ENCODE measurements around the gene VIPR1.
"Not testable (repeated sequence)": the region's sequence is repeated elsewhere in the genome, so short reads cannot be mapped to it uniquely, and the experiment has no call there.

Gene VIPR1

DNA sequence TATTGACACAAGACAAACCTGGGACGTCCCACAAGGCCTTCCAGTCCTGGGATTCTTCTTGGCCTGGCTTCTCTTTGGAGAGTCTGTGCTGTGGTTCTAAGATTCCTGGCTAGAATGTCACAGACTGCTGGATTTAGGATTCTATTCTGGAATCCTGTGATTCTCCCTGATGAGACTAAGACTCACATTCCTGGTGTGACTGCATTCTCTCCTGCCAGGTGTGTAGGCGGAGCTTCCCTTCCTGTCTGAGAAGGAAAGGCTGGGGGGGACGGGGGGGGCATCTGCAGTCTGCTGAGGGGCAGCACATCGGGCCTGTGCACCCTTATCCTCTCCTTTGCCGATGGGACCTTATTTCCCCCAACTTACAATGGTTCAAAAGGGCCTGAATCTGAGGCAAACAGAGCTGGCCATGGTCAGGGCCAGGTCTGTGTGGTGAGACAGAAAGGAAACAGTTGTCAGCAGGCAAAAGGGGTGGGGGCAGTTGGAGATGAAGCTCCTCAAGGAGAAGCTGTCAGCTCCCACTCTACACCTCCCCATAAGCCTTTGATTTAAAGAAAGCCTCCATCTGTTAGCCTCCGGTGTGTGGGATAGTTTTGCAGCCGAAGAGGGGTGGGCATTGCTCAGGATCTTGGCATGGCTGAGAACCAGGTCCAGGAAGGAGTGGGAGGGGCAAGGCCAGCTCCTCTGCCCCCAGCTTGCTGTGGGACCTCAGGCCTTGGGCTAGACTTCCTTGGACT is 30.9 kb downstream of the VIPR1 start:
- no peak for DNase-seq (ENCODE audit: low read depth)

DNA sequence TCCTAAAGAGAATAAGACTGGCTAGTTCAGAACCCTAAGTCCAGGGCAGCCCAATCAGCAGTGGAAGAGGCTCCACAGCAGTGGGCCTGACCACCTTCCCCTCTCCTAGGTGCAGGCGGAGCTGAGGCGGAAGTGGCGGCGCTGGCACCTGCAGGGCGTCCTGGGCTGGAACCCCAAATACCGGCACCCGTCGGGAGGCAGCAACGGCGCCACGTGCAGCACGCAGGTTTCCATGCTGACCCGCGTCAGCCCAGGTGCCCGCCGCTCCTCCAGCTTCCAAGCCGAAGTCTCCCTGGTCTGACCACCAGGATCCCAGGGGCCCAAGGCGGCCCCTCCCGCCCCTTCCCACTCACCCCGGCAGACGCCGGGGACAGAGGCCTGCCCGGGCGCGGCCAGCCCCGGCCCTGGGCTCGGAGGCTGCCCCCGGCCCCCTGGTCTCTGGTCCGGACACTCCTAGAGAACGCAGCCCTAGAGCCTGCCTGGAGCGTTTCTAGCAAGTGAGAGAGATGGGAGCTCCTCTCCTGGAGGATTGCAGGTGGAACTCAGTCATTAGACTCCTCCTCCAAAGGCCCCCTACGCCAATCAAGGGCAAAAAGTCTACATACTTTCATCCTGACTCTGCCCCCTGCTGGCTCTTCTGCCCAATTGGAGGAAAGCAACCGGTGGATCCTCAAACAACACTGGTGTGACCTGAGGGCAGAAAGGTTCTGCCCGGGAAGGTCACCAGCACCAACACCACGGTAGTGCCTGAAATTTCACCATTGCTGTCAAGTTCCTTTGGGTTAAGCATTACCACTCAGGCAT is 33.7 kb downstream of the VIPR1 start:
- no peak for DNase-seq (ENCODE audit: low read depth)

DNA sequence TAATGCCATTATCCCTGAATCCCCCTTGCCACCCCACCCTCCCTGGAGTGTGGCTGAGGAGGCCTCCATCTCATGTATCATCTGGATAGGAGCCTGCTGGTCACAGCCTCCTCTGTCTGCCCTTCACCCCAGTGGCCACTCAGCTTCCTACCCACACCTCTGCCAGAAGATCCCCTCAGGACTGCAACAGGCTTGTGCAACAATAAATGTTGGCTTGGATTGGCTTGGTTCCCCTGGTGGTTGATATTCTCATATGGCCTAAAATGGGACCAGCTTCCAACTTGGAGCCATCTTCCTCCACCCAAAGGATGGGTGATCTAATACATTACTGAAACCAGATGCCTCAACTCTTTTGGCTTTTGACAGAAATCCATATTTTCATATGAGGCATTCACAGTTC is 34.9 kb downstream of the VIPR1 start:
- no peak for DNase-seq (ENCODE audit: low read depth)

DNA sequence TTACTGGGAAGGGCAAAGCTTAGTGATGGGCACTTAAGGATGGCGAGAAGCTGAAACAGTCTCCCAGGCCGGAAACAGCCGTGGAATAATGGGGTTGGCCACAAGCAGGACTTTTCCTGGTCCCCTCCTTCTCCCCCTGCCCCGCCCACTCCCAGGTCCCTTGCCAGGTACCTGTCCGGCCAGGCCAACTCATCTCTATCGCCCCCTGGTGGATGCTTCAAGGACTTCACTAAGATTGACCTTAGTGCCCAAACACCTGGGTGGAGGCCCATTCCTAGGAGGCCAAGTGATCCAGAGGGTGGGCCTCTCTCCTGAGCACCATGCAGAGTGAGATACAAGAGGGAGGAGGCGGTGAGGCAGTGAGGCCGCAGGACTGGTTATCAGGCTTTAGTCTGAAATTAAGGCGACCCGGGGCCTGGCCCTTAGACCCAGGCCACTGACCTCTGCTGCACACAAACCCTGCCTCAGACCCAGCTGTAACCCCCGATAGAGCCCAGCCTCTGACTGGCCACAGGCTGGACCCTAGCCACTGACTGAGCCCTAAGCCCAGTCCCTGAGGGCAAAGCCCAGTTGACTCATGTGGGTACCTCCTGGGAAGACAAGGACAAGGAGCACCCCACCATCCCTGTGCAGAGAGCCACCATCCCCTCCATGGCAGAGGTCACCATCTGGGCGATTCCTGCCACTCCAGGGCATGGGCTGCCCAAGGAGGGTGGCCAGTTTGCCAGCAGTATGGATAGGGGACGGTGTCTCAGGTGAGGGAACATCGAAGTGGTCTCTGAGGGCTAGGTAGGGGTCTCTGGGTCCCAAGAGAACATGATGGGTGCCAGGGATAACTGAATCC is 37.6 kb downstream of the VIPR1 start:
- DNase-seq (ENCODE audit: low read depth): peak; percentile 54

DNA sequence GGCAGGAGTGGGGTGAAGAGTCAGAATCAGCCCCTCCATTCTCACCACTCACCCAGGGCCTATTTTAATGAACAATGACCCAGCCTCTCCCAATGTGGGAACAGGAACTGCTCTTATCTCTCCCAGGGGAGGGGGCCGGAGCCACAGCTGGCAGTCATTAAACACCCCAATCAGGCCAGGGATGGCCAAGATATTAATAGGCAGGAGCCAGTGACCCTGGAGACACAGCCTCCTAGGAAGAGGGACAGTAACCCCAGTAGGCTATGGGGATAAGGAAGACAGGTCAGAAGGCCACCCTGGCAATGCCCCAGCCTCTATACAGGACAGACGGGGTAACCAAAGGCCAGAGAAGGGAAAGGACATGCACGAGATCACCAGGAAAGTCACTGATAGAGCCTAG is 38.6 kb downstream of the VIPR1 start:
- no peak for DNase-seq (ENCODE audit: low read depth)

DNA sequence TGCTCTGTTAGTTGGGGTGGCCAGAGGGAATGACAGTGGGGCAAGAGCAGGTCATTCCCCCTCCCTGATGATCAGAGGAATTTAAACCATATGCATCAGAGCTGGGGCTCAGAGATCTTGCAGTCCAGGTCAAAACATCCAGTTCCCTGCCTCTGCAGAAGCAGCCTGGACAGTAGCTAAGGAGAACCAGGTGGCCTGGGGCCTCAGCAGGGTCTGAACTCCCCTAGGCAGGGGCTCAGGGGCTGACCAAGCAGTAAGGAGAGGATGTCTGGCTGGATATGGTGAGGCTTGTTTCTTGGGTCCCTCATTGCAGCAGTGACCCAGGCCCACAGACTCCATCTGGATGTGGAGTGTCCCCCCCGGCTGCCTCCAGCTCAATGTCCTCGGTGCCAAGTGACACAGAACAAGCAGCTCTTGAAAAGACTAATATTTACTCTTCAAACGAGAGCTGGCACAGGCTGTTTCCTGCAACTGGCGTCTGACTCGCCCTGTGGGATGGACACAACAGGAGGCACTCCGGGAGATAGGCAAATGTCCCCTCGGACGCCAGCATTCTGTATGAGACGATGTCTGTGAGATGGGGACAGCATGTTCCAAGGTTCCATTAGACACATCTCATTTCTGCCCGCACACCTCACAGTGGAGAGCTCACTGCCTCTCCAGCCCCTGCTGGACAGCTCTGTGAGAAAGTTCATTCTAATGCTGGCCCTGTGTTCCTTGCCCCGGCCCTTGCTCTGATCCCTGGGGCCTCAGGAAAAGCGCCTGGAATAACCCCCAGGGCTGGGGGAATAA is 42.2 kb downstream of the VIPR1 start:
- DNase-seq (ENCODE audit: low read depth): no peak

DNA sequence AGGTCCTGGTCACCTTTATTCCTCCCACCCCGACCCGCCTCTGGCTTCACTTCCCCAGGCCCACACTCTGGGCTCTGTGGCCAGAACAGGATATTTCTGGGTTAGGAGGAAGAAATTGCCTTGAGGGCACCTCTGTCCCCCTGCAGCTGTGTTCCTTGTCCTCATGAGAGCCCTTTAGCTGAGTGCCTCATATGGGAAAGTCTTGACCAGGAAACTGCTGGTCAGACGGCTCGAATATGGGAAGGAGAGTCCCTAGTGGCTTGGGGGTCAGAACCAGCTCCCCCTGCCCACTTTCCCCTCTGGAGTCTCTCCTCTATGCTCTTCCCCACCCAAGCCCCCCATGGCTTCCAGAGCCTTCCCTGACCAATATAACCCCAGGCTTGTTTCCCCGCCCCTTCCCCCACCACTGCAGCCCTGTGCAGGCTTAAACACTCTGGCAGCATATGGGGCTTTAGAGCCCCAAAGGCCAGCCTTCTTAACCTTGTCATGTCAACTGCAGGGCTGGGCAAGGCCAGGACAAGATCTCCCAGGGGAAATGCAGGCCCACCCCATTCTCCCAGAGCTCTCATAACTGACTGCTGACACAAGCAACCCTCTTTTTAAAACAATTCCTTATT is 42.9 kb downstream of the VIPR1 start:
- no peak for DNase-seq (ENCODE audit: low read depth)

DNA sequence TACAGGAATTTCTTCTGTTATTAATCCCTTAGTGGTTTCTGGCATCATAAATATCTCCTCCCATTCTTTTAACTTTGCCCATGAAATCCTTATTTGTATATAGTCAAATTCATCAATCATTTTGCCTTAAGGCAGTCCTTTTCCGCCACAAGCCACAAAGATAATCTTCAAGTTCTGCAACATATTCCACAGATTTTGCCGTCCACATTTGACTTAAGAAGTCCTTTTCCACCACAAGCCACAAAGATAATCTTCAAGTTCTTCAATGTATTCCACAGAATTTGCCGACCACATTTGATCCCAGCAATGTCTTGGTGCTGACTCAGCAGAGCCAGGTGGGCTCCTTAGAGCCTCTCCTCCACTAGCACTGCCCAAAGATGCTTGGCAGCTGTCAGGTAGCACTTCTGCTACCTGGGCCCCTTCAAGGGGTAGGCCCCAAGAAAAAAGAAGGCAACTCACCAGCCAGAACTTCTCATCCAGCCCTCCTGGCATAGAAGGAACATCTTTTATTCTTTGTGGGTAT is 44.3 kb downstream of the VIPR1 start:
- DNase-seq (ENCODE audit: low read depth): no peak

DNA sequence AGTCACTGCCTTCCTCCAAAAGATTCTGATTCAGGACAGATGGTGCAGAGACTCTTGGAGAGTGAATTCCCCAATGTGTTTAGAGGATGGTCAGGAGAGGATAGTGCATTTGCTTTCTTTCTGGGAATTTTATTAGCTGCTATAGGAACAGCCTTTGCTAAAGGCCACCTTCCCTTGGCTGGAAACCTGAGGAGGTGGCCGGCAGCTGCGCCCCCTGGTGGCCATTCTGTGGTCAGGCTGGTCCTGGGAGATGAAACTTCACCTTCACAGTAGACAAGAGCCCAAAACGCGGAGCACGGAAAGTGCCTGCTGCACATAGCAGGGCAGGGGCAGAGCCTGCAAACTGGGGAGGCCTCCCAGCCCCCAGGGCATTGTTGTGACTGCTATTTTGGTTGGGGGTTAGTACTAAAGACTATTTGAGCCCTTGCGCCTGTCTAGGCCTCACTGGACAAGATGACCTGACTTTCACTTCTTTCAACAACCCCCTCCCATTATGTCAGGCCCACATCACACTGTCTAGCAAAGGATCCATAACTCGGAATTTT is 45.0 kb downstream of the VIPR1 start:
- peak; percentile 52 for DNase-seq (ENCODE audit: low read depth)

DNA sequence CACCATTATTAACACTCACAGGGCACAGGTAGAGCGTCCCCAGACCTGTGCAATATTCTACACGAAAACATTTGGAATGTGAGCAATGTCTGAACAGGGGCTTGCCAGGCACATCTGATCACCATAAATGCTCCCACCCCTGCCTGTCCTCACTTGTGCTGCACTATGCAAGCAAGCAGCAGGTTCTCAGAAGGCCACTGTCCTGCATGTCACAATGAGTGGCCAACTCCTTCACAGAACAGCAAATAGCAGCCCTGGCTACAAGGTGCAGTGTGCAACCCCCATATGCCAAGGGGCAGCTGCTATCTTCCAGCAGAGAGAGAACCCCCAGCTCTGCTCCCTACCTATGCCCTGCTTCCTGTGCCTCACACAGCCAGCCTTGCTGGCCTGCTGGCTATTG is 46.7 kb downstream of the VIPR1 start:
- no peak for DNase-seq (ENCODE audit: low read depth)

DNA sequence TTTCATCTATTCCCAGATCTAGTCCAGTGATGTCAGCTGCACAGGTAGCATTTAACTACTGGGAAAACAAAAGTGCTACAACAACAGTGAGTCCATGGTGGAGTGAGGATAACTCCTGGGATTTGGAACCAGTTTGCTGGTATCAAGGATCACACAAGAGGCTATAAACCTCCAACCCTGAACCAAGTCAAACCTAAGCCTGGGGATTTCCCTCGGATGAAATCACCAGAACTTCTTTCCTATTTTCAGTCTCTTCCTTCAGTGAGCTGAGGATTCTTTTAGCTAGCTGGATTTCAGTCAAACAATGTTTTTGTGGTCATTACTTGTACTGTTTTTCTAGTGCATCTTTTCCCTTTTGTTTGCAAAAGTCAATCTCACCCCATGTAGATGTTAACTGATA is 47.8 kb downstream of the VIPR1 start:
- DNase-seq (ENCODE audit: low read depth): no peak

DNA sequence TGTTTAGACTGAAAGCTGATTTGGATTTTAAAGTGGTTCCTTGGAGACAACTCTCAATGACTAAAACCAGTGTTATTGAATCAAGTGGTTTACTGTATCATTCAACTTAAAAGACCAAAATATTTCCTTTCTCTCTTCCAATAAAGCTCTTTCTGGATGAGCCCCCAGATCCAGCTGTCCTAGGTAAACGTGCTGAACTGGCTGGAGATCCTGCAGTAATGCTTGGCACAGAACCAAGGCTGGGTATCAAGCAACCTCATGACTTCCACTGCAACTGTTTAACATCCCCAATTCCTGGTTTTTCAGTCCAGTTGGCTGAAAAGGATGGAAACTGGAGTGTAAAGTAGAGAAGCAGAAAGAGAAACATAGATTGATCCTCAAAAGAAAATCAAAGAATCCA is 50.4 kb downstream of the VIPR1 start:
- no peak for DNase-seq (ENCODE audit: low read depth)

DNA sequence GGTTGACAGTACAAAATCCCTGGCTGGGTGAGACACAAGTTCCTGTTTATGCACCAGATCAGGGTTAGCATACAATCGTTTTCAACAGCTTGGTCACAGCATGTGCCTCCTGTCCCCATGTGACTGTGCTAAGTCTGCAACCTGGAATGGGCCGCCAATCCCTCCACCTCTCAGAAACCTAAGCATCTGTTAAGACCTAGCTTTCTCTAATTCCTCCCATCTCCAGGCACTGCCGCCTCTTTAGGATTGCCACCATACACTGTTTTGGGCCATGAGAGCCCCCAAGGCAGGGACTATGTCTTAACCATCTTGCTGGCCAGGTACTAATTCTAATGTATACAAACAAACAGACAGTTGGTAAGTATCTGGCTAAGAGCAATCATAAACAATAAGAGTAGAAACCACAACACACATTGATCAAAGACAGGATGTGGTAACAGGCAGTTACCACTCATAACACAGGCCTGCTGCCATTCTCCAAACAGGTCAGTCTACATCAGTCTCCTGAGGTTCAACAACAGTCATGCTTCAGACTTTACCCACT is 53.7 kb downstream of the VIPR1 start:
- no peak for DNase-seq (ENCODE audit: low read depth)

DNA sequence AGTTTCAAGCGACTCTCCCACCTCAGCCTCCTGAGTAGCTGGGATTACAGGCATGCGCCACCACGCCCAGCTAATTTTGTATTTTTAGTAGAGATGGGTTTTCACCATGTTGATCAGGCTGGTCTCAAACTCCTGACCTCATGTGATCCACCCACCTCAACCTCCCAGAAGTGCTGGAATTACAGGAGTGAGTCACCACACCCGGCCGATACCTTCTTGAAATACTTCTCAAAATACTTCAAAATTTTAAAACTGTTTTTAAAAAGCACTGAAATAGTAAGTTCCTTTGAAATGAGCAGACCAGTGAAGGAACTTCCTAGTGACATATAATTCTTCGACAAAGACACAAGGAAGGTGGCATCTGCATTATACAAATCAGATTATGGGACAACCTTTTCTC is 54.4 kb downstream of the VIPR1 start:
- DNase-seq (ENCODE audit: low read depth): not testable (repeated sequence)

DNA sequence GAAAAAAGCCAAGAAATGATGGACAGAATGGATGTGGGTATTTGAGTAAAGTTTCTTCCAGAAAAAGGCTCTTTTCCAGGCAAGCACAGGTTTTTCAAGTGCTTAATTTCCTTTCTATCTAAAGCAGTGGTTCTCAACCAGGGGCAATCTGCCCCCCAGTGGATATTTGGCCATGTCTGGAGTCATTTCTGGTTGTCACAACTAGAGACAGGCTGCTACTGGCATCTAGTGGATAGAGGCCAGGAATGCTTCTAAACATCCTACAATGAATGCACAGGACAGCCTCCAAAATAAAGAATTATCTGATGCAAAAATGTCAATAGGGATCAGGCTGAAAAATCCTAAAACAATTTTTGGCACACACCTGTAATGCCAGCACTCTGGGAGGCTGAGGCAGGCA is 55.4 kb downstream of the VIPR1 start:
- no peak for DNase-seq (ENCODE audit: low read depth)

DNA sequence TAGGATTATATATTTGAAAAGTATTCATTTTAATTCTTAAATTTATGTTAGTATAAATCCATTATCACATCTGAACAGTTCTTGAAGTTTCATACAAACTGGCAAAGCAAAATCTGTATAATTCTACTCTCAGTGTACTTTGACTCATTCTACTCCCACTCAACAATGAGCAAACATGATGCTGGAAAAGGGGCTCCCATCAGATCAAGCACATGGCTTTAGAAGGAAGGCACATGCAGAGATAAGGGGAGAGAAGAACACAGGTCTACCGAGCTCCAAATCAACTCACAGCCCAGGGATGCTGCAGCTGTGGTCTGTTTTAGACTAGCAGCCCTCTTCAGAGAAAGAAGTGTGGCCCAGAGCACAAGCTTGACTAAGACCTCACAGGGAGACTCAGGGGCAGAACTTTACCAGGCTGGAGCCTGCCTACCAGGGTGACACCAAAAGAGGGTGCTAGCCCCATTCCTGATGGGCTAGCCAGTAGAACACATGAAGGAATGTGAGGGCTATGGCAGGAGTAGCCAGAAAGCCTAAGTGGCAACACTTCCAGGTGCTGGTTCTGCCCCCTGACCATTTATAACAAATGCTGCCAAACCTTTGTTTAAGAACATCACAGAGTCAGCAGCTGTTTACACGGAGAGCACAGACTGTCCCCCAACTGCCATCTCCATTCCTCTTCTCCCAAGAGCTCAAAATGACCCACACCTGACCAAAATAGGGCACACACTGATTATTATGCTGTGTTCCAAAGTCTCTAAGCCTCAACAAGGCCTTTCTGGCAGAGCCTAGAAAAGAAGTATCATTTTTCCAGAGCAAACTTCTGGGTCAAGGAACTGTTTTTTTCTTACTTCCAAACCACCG is 59.8 kb downstream of the VIPR1 start:
- no peak for DNase-seq (ENCODE audit: low read depth)

DNA sequence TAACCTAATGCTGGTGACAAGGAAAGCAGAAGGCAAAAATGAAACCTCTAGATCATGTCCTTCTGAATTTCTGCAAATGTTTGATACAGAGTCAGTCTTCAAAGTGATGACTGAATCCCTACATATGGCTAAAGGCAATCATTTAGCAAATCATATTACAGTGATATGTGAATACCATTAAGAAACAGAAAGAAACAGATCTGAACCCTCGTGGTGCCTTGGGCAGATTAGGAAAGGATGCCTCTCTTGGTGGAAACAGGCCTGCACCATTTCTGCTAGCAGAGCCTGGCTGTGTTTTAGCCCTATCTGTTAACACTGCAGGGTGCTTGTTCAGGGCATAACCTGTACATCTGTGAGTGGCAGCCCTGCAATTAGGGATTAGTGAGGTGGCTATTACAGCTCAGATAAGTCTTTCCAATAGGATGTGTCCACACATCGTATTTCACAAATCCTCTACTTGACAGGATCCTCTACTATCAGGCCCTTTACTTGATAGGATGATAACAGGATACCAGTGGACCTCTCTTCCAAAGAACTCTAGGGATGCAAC is 67.2 kb downstream of the VIPR1 start:
- no peak for DNase-seq (ENCODE audit: low read depth)

DNA sequence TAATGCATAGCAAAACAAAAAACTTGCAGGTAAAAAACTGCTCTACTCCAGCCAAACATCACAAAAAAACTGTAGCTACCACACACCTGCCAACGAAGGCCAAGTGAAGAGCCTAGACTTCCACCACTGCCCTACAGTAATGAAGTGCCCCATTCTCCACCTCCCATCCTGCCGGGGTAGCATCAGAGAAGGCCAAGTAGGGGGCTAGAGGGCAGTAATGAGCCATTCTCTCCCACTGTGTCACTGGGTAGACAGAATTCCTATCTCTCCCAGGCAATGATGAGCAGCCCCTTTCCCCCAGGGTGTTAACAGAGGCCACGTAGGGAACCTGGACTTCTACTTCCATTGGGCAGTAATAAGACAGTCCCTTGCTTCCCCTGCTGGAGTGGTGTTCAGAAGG is 69.8 kb downstream of the VIPR1 start:
- DNase-seq (ENCODE audit: low read depth): no peak

DNA sequence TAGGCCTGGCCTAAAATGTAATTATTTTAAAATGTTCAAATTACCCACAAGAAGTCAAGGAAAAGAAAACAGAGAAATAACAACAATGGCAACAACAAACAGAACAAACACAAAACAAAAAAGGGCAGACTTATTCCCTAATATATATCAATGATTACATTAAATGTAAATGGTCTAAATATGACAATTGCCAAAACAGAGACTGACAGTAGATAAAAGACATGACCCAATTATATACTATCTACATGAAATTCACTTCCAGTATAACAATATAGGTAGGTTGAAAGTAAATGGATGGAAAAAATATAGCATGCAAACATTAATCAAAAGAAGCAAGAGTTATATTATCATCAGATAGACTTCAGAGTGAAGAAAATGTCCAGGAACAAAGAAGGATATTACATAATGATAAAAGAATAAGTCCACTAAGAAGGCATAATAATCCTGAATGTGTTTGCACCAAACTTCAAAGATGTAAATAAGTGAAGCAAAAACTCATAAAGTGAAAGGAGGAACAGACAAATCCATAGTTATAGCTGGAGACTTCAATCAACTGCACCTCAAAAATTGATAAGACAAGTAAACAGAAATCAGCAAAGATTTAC is 72.8 kb downstream of the VIPR1 start:
- no peak for DNase-seq (ENCODE audit: low read depth)
